Measurements from ENCODE around the gene ANKRD52. TPM values are rescaled to one million over a fixed set of nuclear protein-coding genes. Genes with fewer than 3 reads are reported as not detected.
A peak's percentile ranks its signal among the peaks of the same experiment; 100 is the strongest.

Gene ANKRD52
- total and polyA plus RNA-seq, 4 donors = 4.4 to 37.9 (median 19.9) TPM

DNA sequence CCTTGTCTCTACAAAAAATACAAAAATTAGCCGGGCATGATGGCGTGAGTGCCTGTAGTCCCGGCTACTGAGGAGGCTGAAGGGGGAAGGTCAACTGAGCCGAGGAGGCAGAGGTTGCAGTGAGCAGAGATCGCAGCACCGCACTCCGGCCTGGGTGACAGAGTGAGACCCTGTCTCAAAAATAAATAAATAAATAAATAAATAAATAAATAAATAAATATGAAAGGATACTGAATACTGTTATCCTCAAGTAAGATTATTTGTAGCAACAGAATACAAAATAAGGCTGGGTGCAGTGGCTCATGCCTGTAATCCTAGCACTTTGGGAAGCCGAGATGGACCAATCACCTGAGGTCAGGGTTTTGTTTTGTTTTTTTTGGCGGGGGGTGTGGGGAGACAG is 38.3 kb downstream of the ANKRD52 start:
- Histone ChIP-seq H3K4me1 (ENCODE audit: control insufficient read depth in 1 of 2, insufficient read depth in 2 of 2, low read length in 2 of 2) (no peaks in the 10 kb centered on the region), H3K36me3 (ENCODE audit: control insufficient read depth in 1 of 2, insufficient read depth in 2 of 2, low read length in 1 of 2) (peaks cover 0 to 2% of the 10 kb centered on the region in 2 donors), H3K27me3 (ENCODE audit: control insufficient read depth in 1 of 2, insufficient read depth in 2 of 2, low read length in 1 of 2) (no peaks in the 10 kb centered on the region), H3K27ac (ENCODE audit: low read depth in 1 of 2, low read length in 2 of 2) (peak overlapping the region in 1 of 2 donors; percentile 50), H3K4me3 (ENCODE audit: low read length in 2 of 2) (no peak overlapping the region), H3K9me3 (ENCODE audit: control insufficient read depth, low read length) (no peaks in the 10 kb centered on the region)
- ATAC-seq (ENCODE audit: low FRiP score) (no peak), DNase-seq (no peak)
- intact Hi-C loops (cut with DNase I) = loop anchor here in 1 of 2 donors (5.0 kb wide), 1 partner anchor 37 kb away; the partner anchor contains the start of gene ANKRD52
- 82 to 84% methylated on average over 9 of the region's 9 CpGs for WGBS, 2 donors

DNA sequence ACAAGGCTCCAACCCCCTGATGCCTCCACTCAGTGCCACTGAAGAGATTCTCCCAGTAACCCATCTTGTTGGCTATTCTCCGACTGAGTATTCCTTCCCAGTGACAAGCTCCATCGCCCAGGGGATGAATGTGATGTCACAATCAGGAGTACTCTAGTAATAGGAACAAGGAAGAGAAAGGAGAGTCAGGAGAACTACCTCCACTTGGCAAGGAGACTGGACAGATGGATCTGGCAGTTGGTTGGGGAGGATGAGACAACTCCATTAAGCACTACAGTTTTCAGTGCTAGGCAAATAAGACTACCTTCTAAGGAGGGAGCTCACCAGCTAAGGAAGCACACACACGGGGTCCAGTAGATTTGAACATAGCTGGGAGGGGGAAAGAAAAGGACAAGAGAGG is 41.7 kb downstream of the ANKRD52 start:
- ATAC-seq (ENCODE audit: low FRiP score) = no peak
- Histone ChIP-seq H3K4me1 (ENCODE audit: control insufficient read depth in 1 of 2, insufficient read depth in 2 of 2, low read length in 2 of 2) (no peaks in the 10 kb centered on the region), H3K36me3 (ENCODE audit: control insufficient read depth in 1 of 2, insufficient read depth in 2 of 2, low read length in 1 of 2) (peaks cover 0 to 7% of the 10 kb centered on the region in 2 donors), H3K27me3 (ENCODE audit: control insufficient read depth in 1 of 2, insufficient read depth in 2 of 2, low read length in 1 of 2) (no peaks in the 10 kb centered on the region), H3K9me3 (ENCODE audit: control insufficient read depth, low read length) (no peaks in the 10 kb centered on the region), H3K4me3 (ENCODE audit: low read length in 2 of 2) (no peak overlapping the region), H3K27ac (ENCODE audit: low read depth in 1 of 2, low read length in 2 of 2) (no peak overlapping the region)
- intact Hi-C loops (cut with DNase I) = no loop called here
- DNase-seq = no peak
- WGBS, 2 donors = 74 to 77% methylated on average over 3 of the region's 3 CpGs

- ATAC-seq (ENCODE audit: low FRiP score) (no peak), DNase-seq (no peak)
- Histone ChIP-seq H3K36me3 (ENCODE audit: control insufficient read depth in 1 of 2, insufficient read depth in 2 of 2, low read length in 1 of 2) (peaks cover 0 to 12% of the 10 kb centered on the region in 2 donors), H3K27ac (ENCODE audit: low read depth in 1 of 2, low read length in 2 of 2) (no peak overlapping the region), H3K27me3 (ENCODE audit: control insufficient read depth in 1 of 2, insufficient read depth in 2 of 2, low read length in 1 of 2) (no peaks in the 10 kb centered on the region), H3K4me1 (ENCODE audit: control insufficient read depth in 1 of 2, insufficient read depth in 2 of 2, low read length in 2 of 2) (no peaks in the 10 kb centered on the region), H3K9me3 (ENCODE audit: control insufficient read depth, low read length) (no peaks in the 10 kb centered on the region), H3K4me3 (ENCODE audit: low read length in 2 of 2) (no peak overlapping the region)
- intact Hi-C loops (cut with DNase I) = no loop called here
- WGBS, 2 donors = 82 to 86% methylated on average over 5 of the region's 5 CpGs
Measured at GRCh38 chr12:56213878-56214277, 44.3 kb downstream of the ANKRD52 start.

- H3K4me1 ChIP-seq (ENCODE audit: control insufficient read depth in 1 of 2, insufficient read depth in 2 of 2, low read length in 2 of 2) = no peaks in the 10 kb centered on the region
- H3K9me3 ChIP-seq (ENCODE audit: control insufficient read depth, low read length) = no peaks in the 10 kb centered on the region
- peaks cover 2 to 17% of the 10 kb centered on the region in 2 donors for H3K36me3 ChIP-seq (ENCODE audit: control insufficient read depth in 1 of 2, insufficient read depth in 2 of 2, low read length in 1 of 2)
- H3K4me3 ChIP-seq (ENCODE audit: low read length in 2 of 2) = no peak overlapping the region
- WGBS, 2 donors = 80 to 88% methylated on average over 1 of the region's 1 CpG
- DNase-seq (no peak), ATAC-seq (ENCODE audit: low FRiP score) (no peak)
- no peak overlapping the region for H3K27ac ChIP-seq (ENCODE audit: low read depth in 1 of 2, low read length in 2 of 2)
- H3K27me3 ChIP-seq (ENCODE audit: control insufficient read depth in 1 of 2, insufficient read depth in 2 of 2, low read length in 1 of 2) = no peaks in the 10 kb centered on the region
- intact Hi-C loops (cut with DNase I) = no loop called here
Measured at GRCh38 chr12:56212361-56212760, 45.8 kb downstream of the ANKRD52 start.

DNA sequence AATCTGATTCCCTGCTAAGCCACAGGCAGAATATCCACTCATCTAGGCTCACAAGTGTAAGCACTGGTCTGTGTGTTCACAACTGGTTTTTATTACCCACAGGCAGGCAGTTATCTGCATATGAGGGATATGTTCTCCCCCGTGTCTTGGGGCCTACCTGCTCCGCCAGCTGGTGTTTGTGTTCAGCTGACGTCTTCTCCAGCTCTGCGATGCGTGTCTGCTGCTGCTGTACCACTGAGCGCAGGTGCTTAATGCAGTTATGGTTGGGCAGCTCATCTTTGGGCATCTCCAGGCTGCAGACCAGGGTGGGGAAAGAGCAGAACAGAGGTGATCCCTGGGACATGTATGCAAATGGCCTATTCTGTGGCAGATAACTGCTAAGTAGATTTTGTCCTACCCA is 50.2 kb downstream of the ANKRD52 start:
- Histone ChIP-seq H3K4me3 (ENCODE audit: low read length in 2 of 2) (no peak overlapping the region), H3K9me3 (ENCODE audit: control insufficient read depth, low read length) (no peaks in the 10 kb centered on the region), H3K27ac (ENCODE audit: low read depth in 1 of 2, low read length in 2 of 2) (no peak overlapping the region), H3K27me3 (ENCODE audit: control insufficient read depth in 1 of 2, insufficient read depth in 2 of 2, low read length in 1 of 2) (no peaks in the 10 kb centered on the region), H3K36me3 (ENCODE audit: control insufficient read depth in 1 of 2, insufficient read depth in 2 of 2, low read length in 1 of 2) (peaks cover 7 to 20% of the 10 kb centered on the region in 2 donors), H3K4me1 (ENCODE audit: control insufficient read depth in 1 of 2, insufficient read depth in 2 of 2, low read length in 2 of 2) (no peaks in the 10 kb centered on the region)
- ATAC-seq (ENCODE audit: low FRiP score) = no peak
- intact Hi-C loops (cut with DNase I) = no loop called here
- DNase-seq = no peak
- 75 to 83% methylated on average over 6 of the region's 6 CpGs for WGBS, 2 donors

- Histone ChIP-seq H3K36me3 (ENCODE audit: control insufficient read depth in 1 of 2, insufficient read depth in 2 of 2, low read length in 1 of 2) (peaks cover 7 to 16% of the 10 kb centered on the region in 2 donors), H3K27me3 (ENCODE audit: control insufficient read depth in 1 of 2, insufficient read depth in 2 of 2, low read length in 1 of 2) (no peaks in the 10 kb centered on the region), H3K4me1 (ENCODE audit: control insufficient read depth in 1 of 2, insufficient read depth in 2 of 2, low read length in 2 of 2) (no peaks in the 10 kb centered on the region), H3K4me3 (ENCODE audit: low read length in 2 of 2) (no peak overlapping the region), H3K27ac (ENCODE audit: low read depth in 1 of 2, low read length in 2 of 2) (no peak overlapping the region), H3K9me3 (ENCODE audit: control insufficient read depth, low read length) (no peaks in the 10 kb centered on the region)
- DNase-seq = peak in 1 of 2 donors; percentile 69
- intact Hi-C loops (cut with DNase I) = loop anchor here in 1 of 2 donors (2.0 kb wide), 1 partner anchor 18 kb away; the partner anchor contains the start of gene NABP2
- WGBS, 2 donors = 46 to 48% methylated on average over 14 of the region's 14 CpGs
- peak; percentile 68 for ATAC-seq (ENCODE audit: low FRiP score)
Measured at GRCh38 chr12:56206452-56207166, 51.6 kb downstream of the ANKRD52 start.

DNA sequence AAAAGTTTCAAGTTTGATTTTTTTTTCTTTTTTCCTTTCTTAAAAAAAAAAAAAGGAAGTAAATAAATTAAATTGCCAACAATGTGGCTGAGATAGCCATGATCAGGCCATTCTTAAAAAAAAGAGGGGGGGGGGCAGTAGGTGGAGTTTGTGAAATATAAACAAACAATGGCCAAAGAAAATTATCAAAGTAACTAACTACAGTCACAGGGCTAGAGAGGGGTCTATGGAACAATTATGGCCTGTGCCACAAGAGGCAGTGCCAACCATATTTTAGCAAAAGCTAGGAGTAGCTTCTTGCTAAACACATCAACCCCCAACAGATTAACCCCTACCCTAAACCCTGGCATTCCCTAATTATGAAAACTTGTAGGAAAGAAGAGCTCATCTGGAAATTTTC is 52.7 kb downstream of the ANKRD52 start:
- Histone ChIP-seq H3K4me1 (ENCODE audit: control insufficient read depth in 1 of 2, insufficient read depth in 2 of 2, low read length in 2 of 2) (no peaks in the 10 kb centered on the region), H3K9me3 (ENCODE audit: control insufficient read depth, low read length) (no peaks in the 10 kb centered on the region), H3K4me3 (ENCODE audit: low read length in 2 of 2) (no peak overlapping the region), H3K27ac (ENCODE audit: low read depth in 1 of 2, low read length in 2 of 2) (peak overlapping the region in 1 of 2 donors; percentile 15), H3K36me3 (ENCODE audit: control insufficient read depth in 1 of 2, insufficient read depth in 2 of 2, low read length in 1 of 2) (peaks cover 7 to 16% of the 10 kb centered on the region in 2 donors), H3K27me3 (ENCODE audit: control insufficient read depth in 1 of 2, insufficient read depth in 2 of 2, low read length in 1 of 2) (no peaks in the 10 kb centered on the region)
- DNase-seq (no peak), ATAC-seq (ENCODE audit: low FRiP score) (no peak)
- intact Hi-C loops (cut with DNase I) = no loop called here

- Histone ChIP-seq H3K36me3 (ENCODE audit: control insufficient read depth in 1 of 2, insufficient read depth in 2 of 2, low read length in 1 of 2) (peaks cover 7 to 11% of the 10 kb centered on the region in 2 donors), H3K27ac (ENCODE audit: low read depth in 1 of 2, low read length in 2 of 2) (no peak overlapping the region), H3K9me3 (ENCODE audit: control insufficient read depth, low read length) (no peaks in the 10 kb centered on the region), H3K4me3 (ENCODE audit: low read length in 2 of 2) (no peak overlapping the region), H3K4me1 (ENCODE audit: control insufficient read depth in 1 of 2, insufficient read depth in 2 of 2, low read length in 2 of 2) (no peaks in the 10 kb centered on the region), H3K27me3 (ENCODE audit: control insufficient read depth in 1 of 2, insufficient read depth in 2 of 2, low read length in 1 of 2) (no peaks in the 10 kb centered on the region)
- DNase-seq (no peak), ATAC-seq (ENCODE audit: low FRiP score) (no peak)
- intact Hi-C loops (cut with DNase I) = no loop called here
Measured at GRCh38 chr12:56204275-56204674, 53.9 kb downstream of the ANKRD52 start.

GRCh38 chr12:56202838-56203237 is 55.3 kb downstream of the ANKRD52 start:
- no peak overlapping the region for H3K4me3 ChIP-seq (ENCODE audit: low read length in 2 of 2)
- peaks cover 7 to 9% of the 10 kb centered on the region in 2 donors for H3K36me3 ChIP-seq (ENCODE audit: control insufficient read depth in 1 of 2, insufficient read depth in 2 of 2, low read length in 1 of 2)
- H3K9me3 ChIP-seq (ENCODE audit: control insufficient read depth, low read length) = no peaks in the 10 kb centered on the region
- no peak for ATAC-seq (ENCODE audit: low FRiP score)
- H3K27ac ChIP-seq (ENCODE audit: low read depth in 1 of 2, low read length in 2 of 2) = no peak overlapping the region
- H3K4me1 ChIP-seq (ENCODE audit: control insufficient read depth in 1 of 2, insufficient read depth in 2 of 2, low read length in 2 of 2) = no peaks in the 10 kb centered on the region
- intact Hi-C loops (cut with DNase I) = no loop called here
- no peak for DNase-seq
- 50 to 55% methylated on average over 2 of the region's 2 CpGs for WGBS, 2 donors
- H3K27me3 ChIP-seq (ENCODE audit: control insufficient read depth in 1 of 2, insufficient read depth in 2 of 2, low read length in 1 of 2) = no peaks in the 10 kb centered on the region
